HepG2 (cell line): ENCODE measurements around the gene NELFB. TPM values are rescaled to one million over a fixed set of nuclear protein-coding genes. Genes with fewer than 3 reads are reported as not detected.

ENCODE experiments used
- ARID5B ChIP-seq: IDR thresholded peaks from 2 replicates; pipeline ENCODE4 v1.4.0; 2020; ENCODE audit warnings: mild to moderate bottlenecking, missing genetic modification reagents
- ARNTL ChIP-seq: sonication (generic); formaldehyde crosslinking; IDR thresholded peaks from 2 replicates; pipeline ENCODE4 v1.4.0; 2020; ENCODE audit warnings: mild to moderate bottlenecking, missing genetic modification reagents
- ELK4 ChIP-seq: sonication (generic); formaldehyde crosslinking; IDR thresholded peaks from 2 replicates; pipeline ENCODE4 v1.9.0; 2021; ENCODE audit warnings: missing genetic modification reagents, borderline replicate concordance
- ESRRA ChIP-seq: sonication (generic); formaldehyde crosslinking; IDR thresholded peaks from 2 replicates; pipeline ENCODE4 v1.5.1; 2020; ENCODE audit warnings: mild to moderate bottlenecking, low read depth, missing genetic modification reagents
- HNRNPLL ChIP-seq: fragments of 200-400 bp; formaldehyde crosslinking; IDR thresholded peaks from 2 replicates; pipeline ENCODE4 v1.6.1; 2017; ENCODE audit warnings: mild to moderate bottlenecking, low read depth, low read length; ENCODE audit not compliant: poor library complexity, severe bottlenecking
- IKZF1 ChIP-seq: fragments of 450-650 bp; IDR thresholded peaks from 2 replicates; pipeline ENCODE4 v1.7.1; 2016
- LCORL ChIP-seq, 2 experiments: fragments of 450-650 bp in 1 of 2; sonication (generic) in 1 of 2; formaldehyde crosslinking in 1 of 2; IDR thresholded peaks; 2 replicates each; pipeline versions ENCODE4 v1.5.0 to v1.6.1; 2017 to 2020; ENCODE audit warnings: antibody characterized with exemption in 1 of 2, missing genetic modification reagents in 1 of 2
- RARA ChIP-seq: IDR thresholded peaks from 2 replicates; pipeline ENCODE4 v1.6.1; 2016; ENCODE audit warnings: missing genetic modification reagents, missing compliant biosample characterization
- RFXAP ChIP-seq: sonication (generic); formaldehyde crosslinking; IDR thresholded peaks from 2 replicates; pipeline ENCODE4 v1.4.0; 2020; ENCODE audit warnings: missing genetic modification reagents, borderline replicate concordance
- TCF12 ChIP-seq, 2 experiments: fragments of 450-650 bp in 1 of 2; sonication (generic) in 1 of 2; formaldehyde crosslinking in 1 of 2; IDR thresholded peaks; 2 replicates each; pipeline versions ENCODE4 v1.6.1 to v1.8.0; 2017 to 2022; ENCODE audit warnings: antibody characterized with exemption in 1 of 2, mild to moderate bottlenecking in 1 of 2, missing genetic modification reagents in 1 of 2, moderate library complexity in 1 of 2
- TFAP4 ChIP-seq: sonication (generic); IDR thresholded peaks from 2 replicates; pipeline ENCODE4 v1.6.1; 2016; ENCODE audit warnings: low read depth, borderline replicate concordance
- THAP7 ChIP-seq: sonication (generic); formaldehyde crosslinking; IDR thresholded peaks from 2 replicates; pipeline ENCODE4 v1.8.1; 2023; ENCODE audit warnings: mild to moderate bottlenecking, missing genetic modification reagents
- TRIM24 ChIP-seq: sonication (generic); formaldehyde crosslinking; IDR thresholded peaks from 2 replicates; pipeline ENCODE4 v1.8.0; 2022; ENCODE audit warnings: mild to moderate bottlenecking, missing genetic modification reagents
- ZNF263 ChIP-seq: sonication (generic); formaldehyde crosslinking; IDR thresholded peaks from 2 replicates; pipeline ENCODE4 v1.4.0; 2020; ENCODE audit warnings: missing genetic modification reagents
- ZNF329 ChIP-seq: sonication (generic); formaldehyde crosslinking; IDR thresholded peaks from 2 replicates; pipeline ENCODE4 v1.9.0; 2021; ENCODE audit warnings: low read depth, mild to moderate bottlenecking, missing genetic modification reagents
- ZNF432 ChIP-seq: sonication (generic); formaldehyde crosslinking; IDR thresholded peaks from 2 replicates; pipeline ENCODE4 v1.5.0; 2020; ENCODE audit warnings: missing genetic modification reagents, mild to moderate bottlenecking, borderline replicate concordance
- ZNF691 ChIP-seq: sonication (generic); formaldehyde crosslinking; IDR thresholded peaks from 2 replicates; pipeline ENCODE4 v1.4.0; 2020; ENCODE audit warnings: missing genetic modification reagents, low read depth, mild to moderate bottlenecking, borderline replicate concordance
- ZNF768 ChIP-seq: sonication (generic); formaldehyde crosslinking; IDR thresholded peaks from 2 replicates; pipeline ENCODE4 v1.4.0; 2020; ENCODE audit warnings: missing genetic modification reagents
- polyA plus RNA-seq, 8 experiments: library from polyadenylated mRNA; depleted of rRNA in 3 of 8; stranded (reverse) in 7 of 8; unstranded in 1 of 8; fragments of >200 nt; fragmentation: Illumina TruSeq in 4 of 8; extraction: Trizol in 4 of 8; gene quantifications; 2 replicates each; pipeline versions ENCODE4 v1.2.1 to v1.2.3, GENCODE V29; 2011 to 2016; ENCODE audit warnings: low read depth in 4 of 8, missing spikeins in 1 of 8, mixed read lengths in 1 of 8; ENCODE audit not compliant: insufficient read depth in 1 of 8
- total RNA-seq, 5 experiments: library from RNA; depleted of rRNA; stranded (reverse); fragments of >200 nt; fragmentation: Illumina TruSeq; extraction: Trizol; gene quantifications; 2 replicates each; pipeline ENCODE4 v1.2.3, GENCODE V29; 2016; ENCODE audit warnings: low read depth in 1 of 5
- TF ChIP-seq, protein P1 (sequence below): sonication (generic); formaldehyde crosslinking; IDR thresholded peaks from 2 replicates; pipeline ENCODE4 v1.9.0; 2022; ENCODE audit warnings: low read depth, missing genetic modification reagents

NELFB gene
- total and polyA plus RNA-seq, 2 of the 13 experiments (the other 11 are each of a cell fraction or from before 2014, with no cell fraction given) = 26.5 to 45.8 TPM

GRCh38 chr9:137221506-137222111 lies 33.5 kb upstream of the NELFB start (continued):
- TF ChIP-seq ZNF691 (CRISPR knock-in tag) = no peak
- TF ChIP-seq ELK4 (CRISPR knock-in tag) = no peak
- peak; percentile 72 for TF ChIP-seq RARA (CRISPR knock-in tag)
- TF ChIP-seq ARID5B (CRISPR knock-in tag) = peak; percentile 16; the same call in 1 of the 2 replicates
- no peak for TF ChIP-seq TCF12 (IDR thresholded peaks at IDR 0.05)
- 0 out of 2 replicates have a peak, but pooled peaks have one; percentile 50 for TF ChIP-seq TCF12 (CRISPR knock-in tag; IDR thresholded peaks at IDR 0.05)
- TF ChIP-seq TFAP4 = peak; percentile 42; the same call in 1 of the 2 replicates
- 0 out of 2 replicates have a peak, but pooled peaks have one; percentile 36 for TF ChIP-seq ZNF768
- TF ChIP-seq THAP7 (CRISPR knock-in tag) = no peak
- TF ChIP-seq HNRNPLL = peak; percentile 20
- TF ChIP-seq ESRRA (CRISPR knock-in tag) = peak; percentile 84
- no peak for TF ChIP-seq LCORL (IDR thresholded peaks at IDR 0.05)
- peak; percentile 29; the same call in 1 of the 2 replicates for TF ChIP-seq LCORL (CRISPR knock-in tag; IDR thresholded peaks at IDR 0.05)
- peak; percentile 18; the same call in 1 of the 2 replicates for TF ChIP-seq ARNTL
- peak; percentile 31; the same call in 1 of the 2 replicates for TF ChIP-seq ZNF329 (CRISPR knock-in tag)
- TF ChIP-seq ZNF263 (CRISPR knock-in tag) = 0 out of 2 replicates have a peak, but pooled peaks have one; percentile 24
- no peak for TF ChIP-seq IKZF1
- peak; percentile 22; the same call in 1 of the 2 replicates for TF ChIP-seq RFXAP (CRISPR knock-in tag)
- no peak for TF ChIP-seq TRIM24 (CRISPR knock-in tag)
- no peak for TF ChIP-seq ZNF432 (CRISPR knock-in tag)
- TF ChIP-seq, protein P1, sequence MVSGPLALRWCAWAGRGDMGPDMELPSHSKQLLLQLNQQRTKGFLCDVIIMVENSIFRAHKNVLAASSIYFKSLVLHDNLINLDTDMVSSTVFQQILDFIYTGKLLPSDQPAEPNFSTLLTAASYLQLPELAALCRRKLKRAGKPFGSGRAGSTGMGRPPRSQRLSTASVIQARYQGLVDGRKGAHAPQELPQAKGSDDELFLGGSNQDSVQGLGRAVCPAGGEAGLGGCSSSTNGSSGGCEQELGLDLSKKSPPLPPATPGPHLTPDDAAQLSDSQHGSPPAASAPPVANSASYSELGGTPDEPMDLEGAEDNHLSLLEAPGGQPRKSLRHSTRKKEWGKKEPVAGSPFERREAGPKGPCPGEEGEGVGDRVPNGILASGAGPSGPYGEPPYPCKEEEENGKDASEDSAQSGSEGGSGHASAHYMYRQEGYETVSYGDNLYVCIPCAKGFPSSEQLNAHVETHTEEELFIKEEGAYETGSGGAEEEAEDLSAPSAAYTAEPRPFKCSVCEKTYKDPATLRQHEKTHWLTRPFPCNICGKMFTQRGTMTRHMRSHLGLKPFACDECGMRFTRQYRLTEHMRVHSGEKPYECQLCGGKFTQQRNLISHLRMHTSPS (CRISPR knock-in tag) = peak; percentile 76
